Mammary epithelial cell (primary cell): Measurements from ENCODE around the gene ROPN1.

Experiments used
- EZH2 ChIP-seq: IDR thresholded peaks from 2 replicates; pipeline ENCODE4 v1.6.1; 2012; ENCODE audit warnings: low read length, inconsistent platforms, borderline replicate concordance
- TF ChIP-seq, protein P1 (sequence below), 2 donors: IDR thresholded peaks in 1 of 2; conservative IDR thresholded peaks in 1 of 2; 2 replicates each; pipeline ENCODE4 v1.5.1; 2011 to 2012; ENCODE audit warnings: inconsistent platforms in 2 of 2, low read length in 2 of 2, mild to moderate bottlenecking in 2 of 2, control low read depth in 1 of 2, low read depth in 1 of 2; ENCODE audit not compliant: insufficient read depth in 1 of 2; ENCODE audit errors: extremely low read depth in 1 of 2

GRCh38 chr3:124037326-124037725 lies 45.4 kb upstream of the ROPN1 start:
- TF ChIP-seq, protein P1, sequence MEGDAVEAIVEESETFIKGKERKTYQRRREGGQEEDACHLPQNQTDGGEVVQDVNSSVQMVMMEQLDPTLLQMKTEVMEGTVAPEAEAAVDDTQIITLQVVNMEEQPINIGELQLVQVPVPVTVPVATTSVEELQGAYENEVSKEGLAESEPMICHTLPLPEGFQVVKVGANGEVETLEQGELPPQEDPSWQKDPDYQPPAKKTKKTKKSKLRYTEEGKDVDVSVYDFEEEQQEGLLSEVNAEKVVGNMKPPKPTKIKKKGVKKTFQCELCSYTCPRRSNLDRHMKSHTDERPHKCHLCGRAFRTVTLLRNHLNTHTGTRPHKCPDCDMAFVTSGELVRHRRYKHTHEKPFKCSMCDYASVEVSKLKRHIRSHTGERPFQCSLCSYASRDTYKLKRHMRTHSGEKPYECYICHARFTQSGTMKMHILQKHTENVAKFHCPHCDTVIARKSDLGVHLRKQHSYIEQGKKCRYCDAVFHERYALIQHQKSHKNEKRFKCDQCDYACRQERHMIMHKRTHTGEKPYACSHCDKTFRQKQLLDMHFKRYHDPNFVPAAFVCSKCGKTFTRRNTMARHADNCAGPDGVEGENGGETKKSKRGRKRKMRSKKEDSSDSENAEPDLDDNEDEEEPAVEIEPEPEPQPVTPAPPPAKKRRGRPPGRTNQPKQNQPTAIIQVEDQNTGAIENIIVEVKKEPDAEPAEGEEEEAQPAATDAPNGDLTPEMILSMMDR (conservative IDR thresholded peaks at IDR 0.05 in 1 of 2, IDR thresholded peaks at IDR 0.05 in 1 of 2; ENCODE audit: extremely low read depth in 1 of 2, insufficient read depth in 1 of 2, low read depth in 1 of 2, low read length in 2 of 2): no peak
- no peak for TF ChIP-seq EZH2
